Hippocampal formation (tissue), 2 donors: ENCODE measurements around the gene KIAA0513.

Experiments
- DNase-seq, 2 donors: peaks; one replicate each; lab custom pipeline; 2025; lab: John Stamatoyannopoulos, UW

The KIAA0513 gene

DNA sequence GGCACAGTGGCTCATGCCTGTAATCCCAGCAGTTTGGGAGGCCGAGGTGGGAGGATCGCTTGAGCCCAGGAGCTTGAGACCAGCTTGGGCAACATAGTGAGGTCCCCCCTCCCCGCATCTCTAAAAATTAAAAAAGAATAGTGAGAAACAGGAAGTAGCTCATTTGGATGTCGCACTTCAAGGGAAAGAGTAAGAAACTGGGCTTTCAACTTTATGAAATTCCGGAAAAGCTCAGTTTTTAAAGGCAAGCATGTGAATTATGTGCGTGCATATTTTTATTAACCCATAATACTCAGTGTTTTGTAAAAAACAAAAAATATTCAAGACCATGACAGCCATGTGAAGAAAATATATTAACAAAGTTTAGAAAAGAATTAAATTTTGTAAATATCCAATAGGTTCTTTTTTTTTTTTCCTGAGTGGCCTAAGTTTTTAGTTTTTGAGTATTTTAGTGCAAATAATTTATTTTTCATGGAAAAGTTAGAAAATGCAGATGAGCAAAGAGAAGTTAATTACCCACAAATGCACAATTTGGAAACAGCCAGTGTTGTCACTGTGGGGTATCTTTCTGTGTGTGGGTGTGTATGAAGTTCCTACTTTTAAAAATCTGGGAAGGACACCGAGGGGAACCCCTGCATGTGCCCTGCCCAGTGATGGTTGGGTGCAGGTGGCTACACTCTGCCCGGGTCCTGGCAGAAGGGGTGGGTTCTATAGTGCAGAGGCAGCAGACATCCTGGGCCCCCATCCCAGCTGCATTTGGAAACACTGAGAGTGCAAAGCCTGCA is 44.7 kb downstream of the KIAA0513 start:
- DNase-seq: no peak

- no peak for DNase-seq
These were observed 45.4 kb downstream of the KIAA0513 start for GRCh38 chr16:85072947-85073346.

- DNase-seq: no peak
These were observed 46.8 kb downstream of the KIAA0513 start for GRCh38 chr16:85074225-85074914.

DNA sequence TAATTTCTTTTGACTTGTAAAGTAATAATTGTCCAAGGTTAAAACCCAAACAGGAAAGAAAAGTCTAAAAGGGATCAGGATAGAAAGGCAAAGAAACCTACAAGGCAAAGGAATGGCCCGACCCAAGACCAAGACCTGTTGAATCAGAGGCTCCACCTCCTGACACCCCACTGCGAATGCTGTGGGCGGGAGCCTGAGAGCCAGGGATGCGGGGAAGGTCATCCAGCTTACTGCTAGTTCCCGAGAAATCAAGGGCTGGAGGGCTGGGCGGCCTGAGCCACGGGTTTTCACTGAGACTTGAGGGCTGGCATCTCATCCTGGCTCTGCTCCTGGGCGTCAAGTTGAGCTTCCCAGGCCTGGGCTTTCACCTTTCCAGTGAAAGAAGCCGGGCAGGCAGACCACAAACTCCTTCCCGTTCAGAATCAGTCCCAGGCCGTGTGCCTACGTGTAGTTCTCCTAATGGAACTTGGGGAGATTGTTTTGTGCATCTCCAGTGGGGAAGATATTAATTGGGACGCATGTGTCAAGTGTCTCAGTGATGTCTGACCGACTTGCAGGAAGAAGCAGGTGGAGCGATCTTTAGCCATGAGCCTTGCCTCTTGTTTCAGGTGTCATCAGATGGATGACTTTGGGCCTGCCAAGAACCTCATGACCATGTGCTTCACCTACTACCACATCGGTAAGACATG is 47.8 kb downstream of the KIAA0513 start:
- DNase-seq: no peak

DNA sequence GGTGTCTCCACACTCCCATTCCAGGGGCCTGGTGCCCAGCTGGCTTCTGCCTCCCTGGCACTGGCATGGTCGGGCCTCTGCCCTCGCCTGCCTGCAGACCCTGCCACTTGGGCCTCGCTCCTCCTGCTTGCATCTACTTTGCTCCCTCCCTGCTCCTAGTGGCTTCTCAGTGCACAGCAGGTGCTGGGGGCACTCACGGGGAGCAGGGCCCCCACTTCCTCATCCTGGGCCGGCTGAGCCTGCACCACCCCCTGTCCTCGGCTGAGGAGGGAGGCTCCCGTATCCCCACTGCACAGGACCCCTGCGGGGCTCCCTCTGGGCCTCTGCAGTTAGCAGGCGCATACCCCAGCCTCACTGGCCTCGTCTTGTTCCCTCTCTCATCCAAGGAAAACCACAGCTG is 49.4 kb downstream of the KIAA0513 start:
- no peak for DNase-seq

- no peak for DNase-seq
These were observed 50.1 kb downstream of the KIAA0513 start for GRCh38 chr16:85077576-85078125.

GRCh38 chr16:85078226-85078625 is 50.6 kb downstream of the KIAA0513 start:
- DNase-seq: no peak

DNA sequence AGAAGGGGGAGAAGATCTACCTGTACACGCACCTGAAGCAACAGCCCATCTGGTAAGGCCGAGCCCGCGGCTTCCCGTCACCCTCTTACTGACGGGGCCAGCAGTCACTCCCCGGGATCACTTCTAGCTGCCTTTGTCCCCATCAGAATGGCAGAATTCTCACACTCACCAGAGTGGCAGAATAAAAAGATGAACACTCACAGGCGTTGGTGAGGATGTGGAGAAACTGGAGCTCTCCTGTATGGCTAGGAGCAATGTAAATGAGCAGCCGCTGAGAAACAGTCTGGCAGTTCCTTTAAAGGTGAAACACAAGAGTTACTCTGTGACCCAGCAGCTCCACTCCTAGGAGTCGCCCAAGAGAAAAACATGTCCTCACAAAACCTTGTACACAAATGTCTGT is 51.4 kb downstream of the KIAA0513 start:
- DNase-seq: no peak

- DNase-seq: no peak
These were observed 52.4 kb downstream of the KIAA0513 start for GRCh38 chr16:85079785-85080570.

DNA sequence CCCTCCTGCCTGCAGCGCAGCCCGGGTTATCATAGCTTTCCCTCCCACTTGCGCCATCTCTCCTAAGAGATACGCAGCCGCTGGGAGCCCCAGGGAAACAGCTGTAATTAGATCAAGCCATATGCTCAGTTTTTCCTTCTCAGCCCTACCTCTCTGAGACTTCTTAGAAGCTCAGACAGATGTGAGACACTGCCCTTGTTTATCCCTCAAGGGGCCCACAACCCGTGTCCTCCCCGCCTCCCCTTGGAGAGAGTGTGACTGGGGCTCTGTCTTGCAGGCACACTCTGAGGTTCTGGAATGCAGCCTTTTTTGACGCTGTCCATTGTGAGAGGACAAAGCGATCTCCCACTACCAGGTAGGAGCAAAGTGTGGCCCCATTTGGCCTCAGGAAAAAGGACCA is 53.4 kb downstream of the KIAA0513 start:
- DNase-seq: no peak

GRCh38 chr16:85081765-85082164 is 54.2 kb downstream of the KIAA0513 start:
- no peak for DNase-seq

DNA sequence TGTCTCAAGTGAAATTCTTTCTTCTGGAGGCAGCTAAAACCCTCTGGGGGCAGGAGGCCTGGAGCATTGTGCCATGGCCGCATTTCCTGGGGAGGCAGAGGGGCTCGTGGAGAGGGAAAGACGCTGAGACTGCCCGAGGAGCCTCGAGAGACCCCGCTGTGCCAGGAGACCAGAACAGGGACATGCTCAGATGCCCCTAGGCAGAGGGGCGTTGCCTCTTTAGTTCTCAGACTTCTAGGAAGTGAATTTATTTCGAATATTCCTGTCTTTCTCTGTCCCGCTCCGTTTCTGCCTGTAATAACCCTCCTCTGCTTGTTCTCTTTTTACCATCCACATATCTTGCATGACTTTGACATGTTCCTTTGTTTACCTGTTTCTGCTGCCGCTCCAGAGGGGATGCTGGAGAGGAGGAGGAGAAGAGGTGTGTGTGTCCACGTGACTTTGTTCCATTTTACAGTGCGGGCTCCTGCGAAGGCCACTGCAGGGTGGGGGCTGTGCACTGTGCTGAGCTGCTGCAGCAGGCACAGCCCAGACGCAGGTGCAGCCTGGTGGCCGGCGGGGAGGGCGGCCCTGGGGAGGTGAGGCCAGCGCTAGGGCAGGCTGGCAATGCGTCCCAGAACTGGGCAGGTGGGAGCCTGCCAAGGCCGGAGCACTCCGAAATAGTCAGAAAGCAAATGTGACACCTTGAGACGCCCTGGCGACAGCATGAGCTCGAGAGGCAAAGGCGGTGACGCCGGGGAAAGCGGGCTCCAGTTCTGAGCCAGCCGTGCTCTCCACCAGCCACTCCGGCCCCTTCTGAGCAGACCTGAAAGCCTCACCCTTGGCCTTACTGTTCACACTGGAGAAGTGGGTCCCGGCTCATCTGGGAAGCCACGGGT is 54.8 kb downstream of the KIAA0513 start:
- no peak for DNase-seq

GRCh38 chr16:85083051-85083639 is 55.5 kb downstream of the KIAA0513 start:
- no peak for DNase-seq

DNA sequence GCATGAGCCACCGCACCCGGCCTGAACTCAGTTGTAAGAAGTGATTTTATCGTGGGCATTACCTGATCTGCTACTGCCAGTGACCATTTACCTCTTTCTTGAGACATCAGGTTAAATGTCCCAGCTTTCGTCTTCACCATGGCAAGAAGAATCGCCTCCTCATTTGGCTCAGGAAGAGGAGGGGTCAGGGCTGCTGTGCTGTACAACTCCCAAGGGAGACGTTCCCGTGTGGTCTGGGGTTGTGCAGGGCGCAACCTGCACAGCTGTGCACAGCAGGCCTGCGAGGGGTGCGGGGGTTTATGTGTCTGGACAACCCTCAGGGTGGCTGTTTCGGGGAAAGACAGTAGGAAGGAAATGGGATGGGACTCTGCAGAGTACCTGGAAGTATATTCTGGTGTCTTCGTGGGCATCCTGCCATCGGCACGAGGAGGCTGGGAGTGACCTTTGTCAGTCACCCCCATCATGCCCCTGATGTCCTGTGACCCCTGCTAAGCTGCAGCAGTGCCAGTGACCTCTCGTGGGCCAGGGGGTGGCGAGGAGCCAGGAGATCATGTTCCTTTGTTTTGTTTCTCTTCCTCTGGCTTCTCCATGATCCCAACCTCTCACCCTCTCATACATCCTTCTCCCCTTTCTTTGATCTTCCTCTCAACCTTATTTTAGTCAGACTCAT is 57.4 kb downstream of the KIAA0513 start:
- DNase-seq: no peak

GRCh38 chr16:85085721-85086120 is 58.1 kb downstream of the KIAA0513 start:
- DNase-seq: no peak

DNA sequence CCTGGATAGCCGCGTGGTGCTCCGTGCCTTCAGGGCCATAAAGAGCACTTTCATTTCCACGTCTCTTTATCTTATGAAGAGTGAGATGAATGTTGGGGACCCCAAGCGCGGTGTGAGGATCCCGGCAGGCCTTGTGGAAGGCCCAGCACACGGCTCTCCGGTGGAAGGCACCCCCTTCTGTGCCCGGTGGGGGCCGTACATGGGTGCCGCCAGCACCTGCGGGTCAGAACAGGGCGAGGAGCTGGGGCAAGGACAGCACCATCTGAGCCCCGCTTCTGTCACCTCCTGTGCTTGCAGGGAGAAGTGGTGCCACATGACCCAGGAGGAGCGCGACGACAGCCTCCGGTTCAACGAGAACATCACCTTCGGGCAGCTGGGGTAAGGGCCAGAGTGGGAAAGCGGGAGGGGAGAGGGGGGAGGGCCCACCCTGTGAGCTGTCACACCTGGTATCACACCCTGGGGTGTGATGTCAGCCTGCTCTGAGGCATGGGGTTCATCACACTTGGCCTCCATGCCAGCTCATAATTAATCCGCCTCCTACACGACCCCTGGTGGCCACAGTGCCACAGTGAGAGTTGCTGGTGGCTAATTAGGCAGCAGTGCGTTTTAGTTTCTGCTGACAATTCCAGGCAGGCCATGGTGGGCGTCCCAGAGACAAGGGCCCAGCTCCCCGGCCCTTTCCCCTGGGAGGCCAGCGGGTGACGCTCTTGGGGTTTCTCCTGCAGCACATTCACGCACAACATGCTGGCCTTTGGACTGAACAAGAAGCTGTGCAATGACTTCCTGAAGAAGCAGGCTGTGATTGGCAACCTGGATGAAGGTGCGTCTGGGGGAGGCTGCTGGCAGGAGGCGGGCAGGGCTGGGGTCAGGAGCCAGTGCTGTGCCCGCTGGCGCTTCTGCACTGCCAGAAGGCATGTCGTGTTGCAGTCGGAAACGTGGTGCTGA is 59.0 kb downstream of the KIAA0513 start:
- peak in 1 of 2 donors; percentile 30 for DNase-seq

GRCh38 chr16:85087899-85088569 is 60.4 kb downstream of the KIAA0513 start:
- DNase-seq: no peak

DNA sequence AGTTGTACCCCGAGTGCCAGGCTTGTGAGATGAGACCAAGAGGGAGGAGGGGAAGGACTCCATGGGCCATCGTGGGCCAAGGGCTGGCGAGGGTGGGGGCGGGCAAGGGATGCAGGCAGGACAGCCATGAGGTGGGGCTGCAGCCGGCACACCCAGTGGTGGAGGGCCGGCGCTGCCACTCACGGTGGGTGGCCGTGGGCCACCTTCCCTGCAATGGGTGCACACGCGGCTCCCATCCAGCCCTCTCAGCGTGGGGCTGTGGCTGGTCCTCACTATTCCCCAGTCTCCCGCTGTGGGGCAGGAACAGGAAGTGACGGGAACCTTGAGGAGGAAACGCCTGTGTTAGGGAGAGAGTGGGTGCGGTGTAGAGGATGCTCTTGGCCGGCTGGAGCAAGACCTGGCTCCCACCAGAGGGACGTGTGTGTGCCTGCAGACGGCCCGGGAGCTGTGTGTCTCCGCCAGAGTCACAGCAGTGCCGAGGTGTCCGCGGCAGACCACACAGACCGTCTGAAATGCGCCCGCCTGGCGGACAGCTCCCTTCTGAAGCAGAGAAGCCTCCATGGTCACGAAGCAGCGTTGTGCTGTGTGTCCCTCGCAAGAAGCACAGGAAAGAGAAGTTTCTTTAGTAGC is 61.1 kb downstream of the KIAA0513 start:
- DNase-seq: no peak
